ENCODE results near the gene EGFL6.

GRCh38 chrX:13652850-13653693 lies 83.7 kb downstream of the EGFL6 start, which contains the start of gene TCEANC:
- TF ChIP-seq CTCF (IDR thresholded peaks at IDR 0.05) = no peak
- peak; percentile 64 to 81 for TF ChIP-seq POLR2A (IDR thresholded peaks at IDR 0.05)
